ENCODE data around the gene NR1D2. TPM values are rescaled to one million over a fixed set of nuclear protein-coding genes. Genes with fewer than 3 reads are reported as not detected.
"Not testable (repeated sequence)": the region's sequence is repeated elsewhere in the genome, so short reads cannot be mapped to it uniquely, and the experiment has no call there.

NR1D2 gene
- total RNA-seq, 1 experiment from 2014 or later = 23.9 TPM

GRCh38 chr3:24005669-24006068 lies 60.6 kb downstream of the NR1D2 start:
- ChIA-PET CTCF (no interaction called here), POLR2A (no interaction called here)
- Mint-ChIP-seq H3K27ac (ENCODE audit: unreplicated experiment) (no peak overlapping the region), H3K4me3 (ENCODE audit: unreplicated experiment) (no peak overlapping the region), H3K36me3 (ENCODE audit: insufficient read depth, unreplicated experiment) (no peaks in the 10 kb centered on the region), H3K9me3 (ENCODE audit: unreplicated experiment) (no peaks in the 10 kb centered on the region), H3K4me1 (ENCODE audit: low read depth, unreplicated experiment) (no peaks in the 10 kb centered on the region), H3K27me3 (ENCODE audit: insufficient read depth, unreplicated experiment) (peaks cover 2% of the 10 kb centered on the region)
- H3K36me3 ChIP-seq (ENCODE audit: control insufficient read depth, insufficient read depth, low read length) = no peaks in the 10 kb centered on the region
- DNase-seq = no peak
- no peaks in the 10 kb centered on the region for H3K27me3 ChIP-seq (replicated peaks; ENCODE audit: control insufficient read depth, insufficient read depth, low read length)
- H3K9me3 ChIP-seq = no peaks in the 10 kb centered on the region
- H3K4me1 ChIP-seq = no peaks in the 10 kb centered on the region
- TF ChIP-seq, protein P1, sequence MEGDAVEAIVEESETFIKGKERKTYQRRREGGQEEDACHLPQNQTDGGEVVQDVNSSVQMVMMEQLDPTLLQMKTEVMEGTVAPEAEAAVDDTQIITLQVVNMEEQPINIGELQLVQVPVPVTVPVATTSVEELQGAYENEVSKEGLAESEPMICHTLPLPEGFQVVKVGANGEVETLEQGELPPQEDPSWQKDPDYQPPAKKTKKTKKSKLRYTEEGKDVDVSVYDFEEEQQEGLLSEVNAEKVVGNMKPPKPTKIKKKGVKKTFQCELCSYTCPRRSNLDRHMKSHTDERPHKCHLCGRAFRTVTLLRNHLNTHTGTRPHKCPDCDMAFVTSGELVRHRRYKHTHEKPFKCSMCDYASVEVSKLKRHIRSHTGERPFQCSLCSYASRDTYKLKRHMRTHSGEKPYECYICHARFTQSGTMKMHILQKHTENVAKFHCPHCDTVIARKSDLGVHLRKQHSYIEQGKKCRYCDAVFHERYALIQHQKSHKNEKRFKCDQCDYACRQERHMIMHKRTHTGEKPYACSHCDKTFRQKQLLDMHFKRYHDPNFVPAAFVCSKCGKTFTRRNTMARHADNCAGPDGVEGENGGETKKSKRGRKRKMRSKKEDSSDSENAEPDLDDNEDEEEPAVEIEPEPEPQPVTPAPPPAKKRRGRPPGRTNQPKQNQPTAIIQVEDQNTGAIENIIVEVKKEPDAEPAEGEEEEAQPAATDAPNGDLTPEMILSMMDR (IDR thresholded peaks at IDR 0.05; ENCODE audit: insufficient read depth in 1 of 2, low read depth in 1 of 2, low read length in 1 of 2, severe bottlenecking in 1 of 2, unreplicated experiment in 1 of 2) = no peak
- no peak overlapping the region for H3K4me3 ChIP-seq (ENCODE audit: low read depth, low read length)
- no TSS peak for BruUV-seq (replicated peaks)
- intact Hi-C loops (cut with micrococcal nuclease; ENCODE audit: unreplicated experiment) = no loop called here

DNA sequence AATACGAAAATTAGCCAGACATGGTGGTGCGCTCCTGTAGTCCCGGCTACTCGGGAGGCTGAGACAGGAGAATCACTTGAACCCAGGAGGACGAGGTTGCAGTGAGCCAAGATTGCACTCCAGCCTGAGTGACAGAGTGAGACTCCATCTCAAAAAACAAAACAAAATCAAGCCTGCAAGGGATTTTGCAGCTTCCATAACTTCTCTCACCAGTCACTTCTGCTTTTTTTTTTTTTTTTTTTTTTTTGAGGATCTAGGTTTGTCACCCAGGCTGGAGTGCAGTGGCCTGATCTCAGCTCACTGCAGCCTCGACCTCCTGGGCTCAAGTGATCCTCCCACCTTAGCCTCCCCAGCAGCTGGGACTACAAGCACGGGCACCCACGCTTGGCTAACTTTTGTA lies 65.7 kb downstream of the NR1D2 start:
- H3K9me3 Mint-ChIP-seq (ENCODE audit: unreplicated experiment); H3K4me1 ChIP-seq; H3K27me3 Mint-ChIP-seq (ENCODE audit: insufficient read depth, unreplicated experiment); POLR2A ChIA-PET; DNase-seq; H3K27ac Mint-ChIP-seq (ENCODE audit: unreplicated experiment); H3K36me3 Mint-ChIP-seq (ENCODE audit: insufficient read depth, unreplicated experiment); H3K36me3 ChIP-seq (ENCODE audit: control insufficient read depth, insufficient read depth, low read length); H3K27me3 ChIP-seq (replicated peaks; ENCODE audit: control insufficient read depth, insufficient read depth, low read length); BruUV-seq (replicated peaks); CTCF ChIA-PET; H3K4me3 Mint-ChIP-seq (ENCODE audit: unreplicated experiment); H3K9me3 ChIP-seq; H3K4me3 ChIP-seq (ENCODE audit: low read depth, low read length); H3K4me1 Mint-ChIP-seq (ENCODE audit: low read depth, unreplicated experiment): not testable (repeated sequence)
- intact Hi-C loops (cut with micrococcal nuclease; ENCODE audit: unreplicated experiment) = loop anchor here (5.0 kb wide), 1 partner anchor 51 kb away; no protein-coding TSS in a partner anchor

DNA sequence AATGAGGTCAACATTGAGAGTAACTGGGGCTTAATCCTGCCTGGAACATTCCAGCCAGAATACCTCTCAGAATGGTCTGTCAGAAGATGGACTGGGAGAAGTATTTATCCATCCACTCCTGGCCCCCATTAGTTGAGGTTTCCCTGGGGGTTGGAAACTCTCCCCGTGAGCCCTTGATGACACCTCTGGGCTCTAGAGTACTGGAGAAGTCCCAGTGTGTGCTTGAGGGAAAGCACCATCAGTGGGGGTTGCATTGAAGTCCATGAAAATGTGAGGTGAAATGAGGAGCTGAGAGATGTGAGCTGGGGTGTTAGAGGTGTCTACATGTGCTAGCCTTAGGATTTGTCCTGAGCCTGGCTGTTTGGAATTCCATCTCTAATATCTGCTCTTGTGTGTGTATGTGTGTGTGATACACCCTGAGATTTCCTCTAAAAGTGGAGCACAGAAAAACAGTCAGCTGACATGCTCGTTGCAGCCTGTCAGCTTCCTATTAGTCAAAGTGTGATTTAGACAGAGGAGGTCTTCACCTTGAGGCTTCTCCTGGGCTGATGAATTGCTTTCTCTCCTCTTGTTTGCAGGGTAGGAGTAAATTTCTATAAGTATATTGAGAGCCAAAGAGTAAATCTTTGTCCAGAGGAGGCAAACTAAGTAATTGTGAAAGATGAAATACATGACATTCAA lies 67.6 kb downstream of the NR1D2 start:
- CTCF ChIA-PET = no interaction called here
- H3K36me3 ChIP-seq (ENCODE audit: control insufficient read depth, insufficient read depth, low read length) = no peaks in the 10 kb centered on the region
- H3K27ac Mint-ChIP-seq (ENCODE audit: unreplicated experiment) = no peak overlapping the region
- no peaks in the 10 kb centered on the region for H3K27me3 ChIP-seq (replicated peaks; ENCODE audit: control insufficient read depth, insufficient read depth, low read length)
- H3K9me3 Mint-ChIP-seq (ENCODE audit: unreplicated experiment) = no peaks in the 10 kb centered on the region
- no peaks in the 10 kb centered on the region for H3K4me1 Mint-ChIP-seq (ENCODE audit: low read depth, unreplicated experiment)
- POLR2A ChIA-PET = no interaction called here
- H3K4me3 ChIP-seq (ENCODE audit: low read depth, low read length) = no peak overlapping the region
- intact Hi-C loops (cut with micrococcal nuclease; ENCODE audit: unreplicated experiment) = loop anchor here (5.0 kb wide), 1 partner anchor 50 kb away; no protein-coding TSS in a partner anchor
- H3K4me1 ChIP-seq = no peaks in the 10 kb centered on the region
- H3K27me3 Mint-ChIP-seq (ENCODE audit: insufficient read depth, unreplicated experiment) = peaks cover 2% of the 10 kb centered on the region
- no peaks in the 10 kb centered on the region for H3K9me3 ChIP-seq
- no peaks in the 10 kb centered on the region for H3K36me3 Mint-ChIP-seq (ENCODE audit: insufficient read depth, unreplicated experiment)
- TF ChIP-seq, protein P1 (IDR thresholded peaks at IDR 0.05; ENCODE audit: insufficient read depth in 1 of 2, low read depth in 1 of 2, low read length in 1 of 2, severe bottlenecking in 1 of 2, unreplicated experiment in 1 of 2) = no peak
- no peak for DNase-seq
- no peak overlapping the region for H3K4me3 Mint-ChIP-seq (ENCODE audit: unreplicated experiment)
- BruUV-seq (replicated peaks) = no TSS peak
